HFF-Myc (cell line): ENCODE data around the gene SHROOM4.

ENCODE experiments used
- DNase-seq: peaks from one replicate; pipeline ENCODE4 v3.0.0-alpha.2; 2011; ENCODE audit warnings: low read depth; ENCODE audit errors: extremely low read depth
- H3K4me3 ChIP-seq: replicated peaks from 2 replicates; pipeline ENCODE4 v1.5.1; 2011; ENCODE audit warnings: low read depth, mild to moderate bottlenecking, control low read depth, low read length
- TF ChIP-seq, protein P1 (sequence below): IDR thresholded peaks from 2 replicates; pipeline ENCODE4 v1.5.1; 2012; ENCODE audit warnings: mild to moderate bottlenecking, low read depth, low read length, control low read depth; ENCODE audit errors: missing control alignments

Gene SHROOM4

DNA sequence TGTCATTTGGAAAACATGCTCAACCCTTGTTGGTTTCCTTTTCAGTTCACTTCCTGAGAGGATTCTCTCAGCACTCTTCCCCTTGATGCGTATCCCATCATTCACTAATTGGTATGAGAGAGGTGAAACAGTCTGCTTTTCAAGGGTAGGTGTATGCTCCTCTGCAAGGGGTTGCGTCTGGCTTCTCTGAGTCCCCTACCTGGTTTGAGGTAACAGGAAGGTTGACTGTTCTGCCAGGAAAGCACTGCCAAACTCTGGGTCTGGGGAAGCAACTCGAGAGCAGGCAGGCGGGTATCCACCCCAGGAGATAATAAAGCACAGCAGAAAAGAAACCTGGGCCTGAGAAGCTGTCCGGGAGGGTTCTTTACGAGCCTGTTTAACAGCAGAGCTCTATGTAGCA, 101.2 kb downstream of the SHROOM4 start:
- no peak for DNase-seq
- TF ChIP-seq, protein P1, sequence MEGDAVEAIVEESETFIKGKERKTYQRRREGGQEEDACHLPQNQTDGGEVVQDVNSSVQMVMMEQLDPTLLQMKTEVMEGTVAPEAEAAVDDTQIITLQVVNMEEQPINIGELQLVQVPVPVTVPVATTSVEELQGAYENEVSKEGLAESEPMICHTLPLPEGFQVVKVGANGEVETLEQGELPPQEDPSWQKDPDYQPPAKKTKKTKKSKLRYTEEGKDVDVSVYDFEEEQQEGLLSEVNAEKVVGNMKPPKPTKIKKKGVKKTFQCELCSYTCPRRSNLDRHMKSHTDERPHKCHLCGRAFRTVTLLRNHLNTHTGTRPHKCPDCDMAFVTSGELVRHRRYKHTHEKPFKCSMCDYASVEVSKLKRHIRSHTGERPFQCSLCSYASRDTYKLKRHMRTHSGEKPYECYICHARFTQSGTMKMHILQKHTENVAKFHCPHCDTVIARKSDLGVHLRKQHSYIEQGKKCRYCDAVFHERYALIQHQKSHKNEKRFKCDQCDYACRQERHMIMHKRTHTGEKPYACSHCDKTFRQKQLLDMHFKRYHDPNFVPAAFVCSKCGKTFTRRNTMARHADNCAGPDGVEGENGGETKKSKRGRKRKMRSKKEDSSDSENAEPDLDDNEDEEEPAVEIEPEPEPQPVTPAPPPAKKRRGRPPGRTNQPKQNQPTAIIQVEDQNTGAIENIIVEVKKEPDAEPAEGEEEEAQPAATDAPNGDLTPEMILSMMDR: no peak
- no peak overlapping the region for H3K4me3 ChIP-seq

DNA sequence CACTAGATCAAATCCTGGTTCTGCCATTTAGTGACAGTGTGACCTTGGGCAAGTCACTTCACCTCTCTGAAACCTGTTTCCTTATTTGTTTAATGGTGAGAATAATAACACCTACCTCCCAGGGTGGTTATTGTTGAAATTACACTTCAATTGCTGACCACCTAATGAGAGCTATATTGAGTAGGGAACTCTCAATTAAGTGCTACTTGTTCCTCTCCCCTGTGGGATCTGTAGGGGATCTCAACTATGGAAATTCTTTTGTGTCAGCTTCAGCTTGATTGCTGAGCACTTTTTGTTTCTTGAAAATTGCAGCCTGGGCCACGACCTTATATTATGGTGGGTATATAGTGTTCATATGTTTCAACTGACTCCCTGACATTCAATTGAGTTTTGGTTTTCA, 102.1 kb downstream of the SHROOM4 start:
- TF ChIP-seq, protein P1: no peak
- no peak for DNase-seq
- no peak overlapping the region for H3K4me3 ChIP-seq

DNA sequence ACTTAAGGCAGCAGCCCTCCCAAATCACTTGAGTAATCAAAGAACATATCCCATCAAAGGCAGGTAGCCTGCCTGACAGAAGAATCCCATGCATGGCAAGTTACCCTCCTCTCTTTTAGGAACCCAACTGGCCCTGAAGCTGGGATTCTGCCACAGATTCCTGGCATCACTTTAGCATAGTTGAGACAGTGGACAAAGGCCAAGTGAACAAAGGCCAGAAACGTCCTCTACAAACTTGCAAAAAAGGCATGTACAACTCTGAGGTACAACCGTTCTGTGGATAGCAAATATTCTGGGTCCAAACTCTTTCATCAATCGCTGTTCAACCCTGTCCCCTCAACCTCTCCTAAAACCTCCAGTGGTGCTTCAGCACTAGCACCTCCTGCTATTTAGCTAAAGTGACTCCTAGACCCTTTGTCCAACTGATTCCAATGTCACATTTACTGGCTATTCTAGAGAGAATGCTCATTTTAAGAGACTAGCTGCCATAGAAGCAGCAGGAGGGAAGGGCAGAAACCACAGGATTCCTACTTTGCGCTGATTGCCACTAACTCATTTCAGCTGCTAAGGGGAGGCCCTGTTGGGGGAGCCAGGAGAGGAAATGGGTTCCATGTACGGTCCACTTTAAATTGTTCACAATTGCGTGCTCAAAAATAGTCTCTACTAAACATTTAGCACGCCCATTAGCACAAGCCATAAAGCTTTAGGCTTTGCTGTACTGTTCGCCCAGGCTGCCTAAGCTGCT, 105.9 kb downstream of the SHROOM4 start:
- no peak for DNase-seq
- TF ChIP-seq, protein P1: no peak
- no peak overlapping the region for H3K4me3 ChIP-seq

DNA sequence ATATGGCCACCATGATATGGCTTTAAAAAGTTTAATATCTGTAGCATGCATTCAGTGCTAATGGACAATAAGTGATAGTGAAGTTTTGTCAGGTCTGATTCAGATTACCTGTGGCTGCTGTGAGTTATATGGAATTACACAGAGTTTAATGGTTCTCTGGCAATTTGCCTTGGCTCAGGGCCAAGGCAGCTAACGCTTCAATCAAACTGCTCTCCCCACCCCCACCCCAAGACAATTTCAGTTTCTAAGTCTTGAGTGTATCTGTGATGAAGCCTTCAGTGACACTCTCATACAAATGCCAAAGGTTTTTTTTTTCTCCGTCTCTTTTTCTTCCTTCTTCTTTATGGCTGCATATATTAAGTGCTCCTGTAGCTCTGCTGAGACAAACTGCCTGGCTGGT, 106.6 kb downstream of the SHROOM4 start:
- TF ChIP-seq, protein P1: no peak
- no peak for DNase-seq
- no peak overlapping the region for H3K4me3 ChIP-seq

DNA sequence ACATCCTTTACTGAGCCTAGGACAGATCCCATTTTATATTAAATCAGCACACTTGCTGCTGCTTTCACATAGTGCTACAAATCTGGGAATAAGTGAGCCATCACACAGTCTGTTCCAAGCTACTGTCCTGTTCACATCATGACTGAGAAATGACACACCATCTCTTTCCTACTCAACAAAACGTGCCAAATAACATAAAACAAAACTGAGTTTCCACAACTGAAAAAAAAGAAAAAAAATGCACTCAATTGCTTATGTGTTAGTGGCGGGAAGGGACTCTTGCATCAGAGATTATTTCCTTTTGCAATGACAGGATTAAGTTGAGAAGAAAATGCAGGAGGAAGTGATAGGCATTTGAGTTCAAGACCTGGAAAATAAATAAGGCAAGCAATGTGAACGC, 109.0 kb downstream of the SHROOM4 start:
- H3K4me3 ChIP-seq: no peak overlapping the region
- TF ChIP-seq, protein P1: no peak
- no peak for DNase-seq

DNA sequence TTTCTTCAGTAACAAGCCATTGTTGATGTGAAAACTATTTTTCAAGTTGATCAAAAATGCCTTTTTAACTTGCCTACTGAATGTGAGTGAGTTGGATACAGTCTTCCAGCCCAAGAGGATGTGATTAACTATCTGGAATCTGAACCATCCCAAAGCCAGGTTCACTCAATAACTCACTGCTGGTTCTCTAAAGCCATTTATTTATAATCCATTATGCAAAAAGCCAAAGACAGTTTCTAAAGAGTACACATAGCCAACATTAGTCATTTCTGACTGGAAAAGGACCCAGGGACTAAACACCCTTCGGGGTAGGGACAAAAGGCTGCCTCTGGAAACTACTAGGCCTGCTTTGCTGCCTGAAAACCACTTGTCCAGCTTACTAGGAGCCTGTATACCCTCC, 109.6 kb downstream of the SHROOM4 start:
- DNase-seq: no peak
- H3K4me3 ChIP-seq: no peak overlapping the region
- TF ChIP-seq, protein P1: no peak

DNA sequence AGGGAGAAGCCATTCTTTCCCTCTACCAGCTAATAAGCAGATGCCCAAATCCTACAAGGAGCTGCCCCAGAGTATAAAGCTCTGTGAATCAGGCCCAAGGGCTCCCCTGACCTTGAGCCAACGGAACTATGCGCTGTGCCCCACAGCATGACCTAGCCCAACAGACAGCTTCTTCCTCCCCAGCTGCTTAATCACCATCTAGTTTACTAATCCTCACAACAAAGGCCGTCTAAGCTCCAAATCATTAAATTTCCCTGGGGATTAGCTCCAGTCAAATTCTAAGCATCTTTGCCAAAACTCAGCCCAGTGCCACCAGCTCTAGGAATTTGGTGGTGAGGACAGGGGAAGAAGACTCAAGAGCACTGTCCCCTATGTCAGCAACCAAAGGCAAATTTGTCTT, 113.1 kb downstream of the SHROOM4 start:
- H3K4me3 ChIP-seq: no peak overlapping the region
- DNase-seq: no peak
- TF ChIP-seq, protein P1: no peak
